Prostate gland (tissue), 2 donors: ENCODE results near the gene KRTAP5-8.

Source experiments
- CTCF ChIP-seq, 4 experiments: fragments of 200-600 bp in 2 of 4; fragments of 450-650 bp in 2 of 4; sonication (generic) in 2 of 4; IDR thresholded peaks; 1 replicate in 3 of 4; 2 replicates in 1 of 4; pipeline ENCODE4 v1.5.1; 2016 to 2019; ENCODE audit warnings: antibody characterized with exemption in 4 of 4, mild to moderate bottlenecking in 2 of 4, moderate library complexity in 2 of 4
- POLR2A ChIP-seq: fragments of 450-650 bp; IDR thresholded peaks from one replicate; pipeline ENCODE4 v1.6.1; 2016; ENCODE audit warnings: antibody characterized with exemption, mild to moderate bottlenecking
- POLR2AphosphoS5 ChIP-seq: sonication (generic); formaldehyde crosslinking; IDR thresholded peaks from one replicate; pipeline ENCODE4 v1.6.1; 2017; ENCODE audit warnings: antibody characterized with exemption

- TF ChIP-seq CTCF (IDR thresholded peaks at IDR 0.05) (no peak), POLR2AphosphoS5 (no peak), POLR2A (no peak)
Observed at GRCh38 chr11:71545405-71545966, 7.7 kb downstream of the KRTAP5-8 start.
